Measurements from ENCODE around the gene EXD3. TPM values are rescaled to one million over a fixed set of nuclear protein-coding genes. Genes with fewer than 3 reads are reported as not detected.
"Not testable (repeated sequence)": the region's sequence is repeated elsewhere in the genome, so short reads cannot be mapped to it uniquely, and the experiment has no call there.

The EXD3 gene
- polyA plus RNA-seq, 3 donors = 12.0 to 35.4 (median 16.6) TPM

DNA sequence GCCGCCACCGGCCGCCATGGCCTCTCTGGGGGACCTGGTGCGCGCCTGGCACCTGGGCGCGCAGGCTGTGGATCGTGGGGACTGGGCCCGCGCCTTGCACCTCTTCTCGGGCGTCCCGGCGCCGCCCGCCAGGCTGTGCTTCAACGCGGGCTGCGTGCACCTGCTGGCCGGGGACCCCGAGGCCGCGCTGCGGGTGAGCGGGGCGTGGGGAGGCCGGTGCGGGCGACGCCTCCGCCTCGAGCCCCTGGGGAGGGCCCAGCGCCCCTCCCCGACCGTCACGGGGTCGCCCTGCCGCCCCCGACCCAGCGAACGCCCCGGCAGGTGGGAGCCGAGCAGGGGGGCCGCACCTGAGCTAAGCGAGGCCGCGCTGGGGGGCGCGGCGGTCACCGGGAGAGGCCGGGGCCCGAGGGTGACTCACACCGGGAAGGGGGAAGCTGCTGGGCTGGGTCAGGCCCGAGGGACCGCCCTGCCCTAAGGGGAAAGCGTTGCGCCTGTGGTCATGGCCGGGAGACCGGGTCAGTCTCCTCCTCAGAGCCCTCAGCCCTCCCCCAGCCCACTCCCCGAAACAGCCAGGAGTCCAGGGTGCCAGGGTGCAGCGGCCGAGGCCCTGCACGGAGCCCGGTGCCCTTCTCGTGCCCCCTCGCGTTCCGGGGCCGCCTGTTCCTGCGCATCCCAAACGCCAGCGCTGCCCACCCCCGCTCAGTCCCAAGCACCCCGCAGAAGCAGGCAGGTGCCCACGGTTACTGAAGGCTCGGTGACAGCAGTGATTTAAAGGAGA is 741 bp upstream of the EXD3 start:
- DNase-seq (ENCODE audit: extremely low read depth in 1 of 11, low read depth in 9 of 11, low spot score in 4 of 11) = no peak

DNA sequence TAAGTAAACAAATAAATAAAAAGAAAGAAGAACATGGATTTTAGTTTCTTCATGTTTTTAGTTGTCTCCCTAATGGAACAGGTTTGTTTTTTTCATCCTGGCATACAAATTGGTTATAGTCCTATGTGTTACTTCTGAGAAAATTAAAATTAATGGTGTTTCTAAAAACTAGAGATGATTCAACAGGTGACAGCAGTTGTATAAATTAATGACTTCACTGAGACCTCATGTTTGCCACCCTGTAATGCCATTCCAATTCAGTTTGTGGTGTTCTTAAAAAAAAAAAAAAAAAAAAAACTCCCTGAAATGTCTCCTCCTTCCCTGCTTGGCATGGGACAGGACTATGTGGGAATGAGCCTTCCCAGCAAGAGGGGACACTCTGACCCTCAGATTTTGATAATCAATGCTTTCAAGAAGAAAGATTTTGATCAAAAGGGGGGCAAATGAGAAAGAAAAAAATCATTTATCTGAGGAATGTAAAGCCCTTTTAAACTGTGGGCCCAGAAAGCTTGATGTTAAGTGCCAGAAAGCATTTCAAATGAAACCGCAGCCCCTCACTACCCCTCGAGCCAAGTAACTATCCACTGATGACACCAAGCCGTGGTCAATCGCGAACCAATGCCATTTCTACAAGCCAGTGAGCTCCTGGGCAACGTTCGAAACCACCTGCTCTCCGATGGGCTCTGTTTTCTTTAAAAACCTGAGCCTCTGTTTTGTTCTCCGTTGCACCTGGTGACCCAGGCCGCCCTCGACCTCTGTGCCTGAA is 941 bp downstream of the EXD3 start:
- DNase-seq (ENCODE audit: extremely low read depth in 1 of 11, low read depth in 9 of 11, low spot score in 4 of 11) = no peak

DNA sequence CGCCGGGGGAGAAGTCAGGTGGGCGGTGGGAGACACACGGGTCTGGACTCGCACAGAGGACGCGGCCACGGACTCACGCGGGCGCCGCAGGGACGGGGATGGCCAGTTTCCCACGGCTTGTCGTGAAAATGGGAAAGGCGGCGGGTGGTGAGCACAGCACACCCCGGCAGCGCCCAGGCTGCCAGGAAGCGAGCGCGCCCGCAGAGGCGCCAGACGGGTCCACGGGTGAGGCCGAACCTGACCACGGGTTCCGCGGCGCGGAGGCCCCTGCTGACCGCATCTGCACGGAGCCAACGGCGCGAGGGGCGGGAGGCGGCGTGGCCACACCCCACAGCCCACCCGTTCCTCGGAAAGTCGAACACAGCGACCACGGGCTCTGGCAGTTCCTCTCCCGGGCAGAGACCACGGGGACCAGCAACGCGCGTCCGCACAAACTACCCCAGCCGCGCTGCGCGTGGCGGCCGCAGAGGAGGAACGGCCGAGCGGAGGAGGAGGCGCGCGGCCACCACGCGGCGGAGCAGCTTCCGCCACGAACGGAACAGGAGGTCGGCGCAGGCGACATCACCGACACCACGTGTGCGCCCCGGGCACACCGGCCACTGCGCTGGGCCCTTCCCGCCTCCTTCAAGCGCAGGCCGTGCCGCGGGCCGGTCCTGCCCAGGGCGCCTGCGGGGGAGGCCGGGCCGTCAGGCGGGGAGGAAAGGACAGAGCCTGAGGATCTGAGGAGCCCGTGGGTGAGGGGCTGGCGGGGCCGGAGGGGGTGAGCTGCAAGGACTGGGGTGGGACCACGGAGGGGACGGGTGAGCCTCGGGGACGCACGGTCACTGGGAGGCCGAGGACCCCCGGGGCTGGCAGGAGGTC is 5.6 kb downstream of the EXD3 start:
- no peak for DNase-seq (ENCODE audit: extremely low read depth in 1 of 11, low read depth in 9 of 11, low spot score in 4 of 11)

DNA sequence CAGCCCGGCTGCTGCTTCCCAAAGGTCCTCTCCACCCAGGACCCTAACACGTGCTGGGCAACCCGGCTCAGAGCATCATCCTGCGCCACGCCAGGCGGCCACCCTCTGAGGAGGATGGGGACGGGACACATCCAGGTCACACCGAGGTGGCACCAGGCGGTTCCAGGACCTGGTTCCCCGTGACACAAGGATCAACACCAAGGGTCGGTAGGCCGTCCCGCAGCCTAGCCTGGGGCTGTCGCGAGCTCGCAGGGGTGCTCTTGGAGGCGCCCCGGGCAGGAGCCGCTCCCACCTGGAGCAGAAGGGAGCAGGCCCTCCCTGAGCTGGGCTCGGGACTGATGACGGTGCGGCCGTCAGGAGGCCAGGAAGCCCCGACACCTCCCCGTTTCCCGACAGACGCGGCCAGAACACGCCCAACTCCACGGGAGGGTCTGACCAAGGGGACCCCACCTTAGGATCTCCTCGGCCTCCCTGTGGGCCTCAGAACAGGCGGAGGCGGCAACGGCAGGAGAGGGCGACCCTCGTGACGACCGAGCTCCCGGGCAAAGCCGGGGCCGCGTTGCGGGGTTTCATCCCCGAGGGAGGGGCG is 6.3 kb downstream of the EXD3 start:
- DNase-seq (ENCODE audit: extremely low read depth in 1 of 11, low read depth in 9 of 11, low spot score in 4 of 11) = no peak

DNA sequence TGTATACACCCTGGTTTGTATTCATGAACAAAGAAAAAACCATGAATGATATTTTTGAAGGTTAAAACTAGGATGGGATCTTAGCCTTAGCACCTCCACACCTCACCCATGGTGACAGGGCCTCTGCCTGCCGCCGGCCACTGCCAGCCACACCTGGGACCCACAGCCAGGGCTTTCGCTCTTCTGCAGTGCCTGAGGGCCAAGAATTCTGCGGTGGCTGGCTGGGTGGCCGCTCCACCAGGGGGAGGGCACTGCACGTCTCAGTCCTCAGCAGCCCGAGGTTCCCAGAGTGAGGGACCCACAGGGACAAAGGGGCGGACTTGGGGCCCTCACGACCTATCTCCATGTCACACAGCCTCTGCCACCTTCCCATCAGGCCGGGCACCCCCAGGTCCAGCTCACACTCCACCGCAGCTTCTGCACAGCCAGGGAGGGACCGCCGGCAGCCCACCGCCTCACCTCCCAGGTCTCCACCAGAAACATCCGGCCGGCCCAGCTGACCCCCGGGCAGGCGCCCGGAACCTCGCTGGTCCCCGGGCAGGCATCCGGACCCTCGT is 6.9 kb downstream of the EXD3 start:
- DNase-seq (ENCODE audit: extremely low read depth in 1 of 11, low read depth in 9 of 11, low spot score in 4 of 11) = no peak

DNA sequence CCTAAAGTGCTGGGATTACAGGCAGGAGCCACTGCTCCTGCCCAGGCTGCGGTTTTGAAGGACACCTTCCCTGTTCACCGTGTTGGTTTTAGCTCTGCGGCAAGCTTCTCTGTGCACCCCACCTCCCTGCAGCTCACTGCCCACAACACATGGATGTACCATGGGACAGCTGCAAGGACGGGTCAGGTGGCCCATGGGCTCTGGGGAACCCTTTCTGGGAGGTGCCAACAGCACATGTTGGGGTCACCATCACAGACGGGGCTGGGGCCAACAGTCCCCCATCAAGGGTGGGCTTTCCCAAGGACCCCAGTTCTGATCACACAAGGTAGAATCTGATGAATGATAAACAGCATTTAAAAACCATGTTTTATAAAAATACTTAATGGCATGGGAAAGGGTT is 7.5 kb downstream of the EXD3 start:
- DNase-seq (ENCODE audit: extremely low read depth in 1 of 11, low read depth in 9 of 11, low spot score in 4 of 11) = no peak

DNA sequence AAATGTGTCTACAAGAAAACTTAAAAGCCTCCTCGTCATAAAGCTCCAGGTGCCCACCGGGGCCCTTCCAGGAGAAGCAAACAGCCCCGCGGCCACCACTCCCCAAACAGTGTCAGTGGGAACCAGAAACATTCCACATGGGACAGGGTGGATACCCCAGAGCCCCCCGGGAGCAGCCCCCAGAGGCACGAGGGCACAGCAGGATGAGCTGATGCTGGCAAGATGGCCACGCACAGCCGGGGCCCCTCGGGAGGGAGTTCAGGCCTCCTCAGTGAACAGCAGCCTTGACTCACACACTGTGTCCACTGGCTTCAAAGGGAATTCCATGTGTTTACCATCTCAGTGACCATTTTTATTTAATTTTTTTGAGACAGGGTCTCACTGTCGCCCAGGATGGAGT is 10.5 kb downstream of the EXD3 start:
- no peak for DNase-seq (ENCODE audit: extremely low read depth in 1 of 11, low read depth in 9 of 11, low spot score in 4 of 11)

DNA sequence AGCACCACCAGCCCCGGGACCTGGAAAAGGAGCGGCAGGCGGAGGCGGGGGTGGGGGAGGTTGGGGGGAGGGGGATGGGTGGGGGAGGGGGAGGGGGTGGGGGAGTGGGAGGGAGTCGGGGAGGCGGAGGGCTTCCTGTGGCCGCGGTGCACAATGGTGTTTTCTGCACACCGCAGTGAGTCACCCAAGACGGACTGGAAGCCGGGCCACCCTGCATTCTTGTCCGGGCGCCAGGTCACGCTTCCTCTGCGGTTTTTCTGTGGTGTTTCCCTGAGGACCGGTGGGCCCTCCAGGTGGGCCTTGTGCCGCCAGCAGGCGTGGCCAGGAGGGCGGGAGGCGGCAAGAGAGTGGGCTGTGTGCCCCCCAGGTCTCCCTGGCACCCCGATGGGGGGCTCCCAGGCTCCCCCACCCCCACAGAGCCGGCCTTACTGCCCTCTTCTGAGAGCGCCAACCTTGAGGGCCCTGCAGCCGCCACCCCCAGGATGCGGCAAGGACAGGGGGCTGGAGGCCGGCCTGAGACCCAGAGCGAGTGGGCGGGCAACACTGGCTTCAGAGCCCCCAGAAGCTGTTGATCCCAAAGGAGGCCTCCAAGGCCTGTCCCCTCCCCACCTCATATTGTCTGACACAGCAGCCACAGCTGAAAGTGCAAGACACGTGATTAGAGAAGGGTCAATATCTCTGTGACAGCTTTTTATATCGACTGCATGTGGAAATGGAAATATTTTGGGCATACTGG is 11.1 kb downstream of the EXD3 start:
- DNase-seq (ENCODE audit: extremely low read depth in 1 of 11, low read depth in 9 of 11, low spot score in 4 of 11) = no peak

DNA sequence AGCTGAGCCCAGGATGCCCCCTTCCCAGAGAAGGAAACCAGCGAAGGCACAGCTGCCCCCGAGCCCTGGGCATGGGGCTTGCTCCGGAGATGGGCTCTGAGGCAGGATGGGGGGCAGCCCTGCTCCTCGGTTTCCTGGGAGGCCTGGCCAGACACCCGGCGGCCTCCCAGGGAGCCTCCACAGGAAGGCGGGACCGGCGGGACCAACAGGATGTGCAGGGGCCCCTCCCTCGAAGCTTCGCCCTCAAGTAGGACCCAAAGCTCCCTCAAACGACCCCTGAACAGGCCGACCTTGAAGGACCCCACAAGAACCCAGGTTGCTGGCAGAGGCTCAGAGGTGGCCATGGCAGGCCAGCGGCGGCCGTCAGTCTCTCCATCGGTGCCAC is 11.7 kb downstream of the EXD3 start:
- DNase-seq (ENCODE audit: extremely low read depth in 1 of 11, low read depth in 9 of 11, low spot score in 4 of 11) = no peak

DNA sequence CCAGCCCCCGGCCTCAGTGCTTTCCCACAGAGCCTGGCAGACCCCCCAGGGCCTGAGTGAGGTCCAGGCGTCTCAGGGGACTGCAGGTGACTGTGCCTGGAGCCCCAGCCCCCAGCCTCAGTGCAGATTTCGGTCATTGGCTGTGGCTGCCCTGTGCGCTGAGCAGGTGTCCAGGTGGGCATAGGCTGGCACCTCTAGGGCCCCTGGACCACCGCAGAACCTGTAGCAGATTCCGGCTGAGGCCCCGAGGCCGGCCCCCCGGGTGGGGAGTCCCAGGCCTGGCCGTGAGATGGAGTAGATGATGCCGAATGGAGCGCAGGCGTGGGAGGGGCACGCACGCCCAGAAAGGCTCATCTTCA is 12.1 kb downstream of the EXD3 start:
- DNase-seq (ENCODE audit: extremely low read depth in 1 of 11, low read depth in 9 of 11, low spot score in 4 of 11) = no peak

DNA sequence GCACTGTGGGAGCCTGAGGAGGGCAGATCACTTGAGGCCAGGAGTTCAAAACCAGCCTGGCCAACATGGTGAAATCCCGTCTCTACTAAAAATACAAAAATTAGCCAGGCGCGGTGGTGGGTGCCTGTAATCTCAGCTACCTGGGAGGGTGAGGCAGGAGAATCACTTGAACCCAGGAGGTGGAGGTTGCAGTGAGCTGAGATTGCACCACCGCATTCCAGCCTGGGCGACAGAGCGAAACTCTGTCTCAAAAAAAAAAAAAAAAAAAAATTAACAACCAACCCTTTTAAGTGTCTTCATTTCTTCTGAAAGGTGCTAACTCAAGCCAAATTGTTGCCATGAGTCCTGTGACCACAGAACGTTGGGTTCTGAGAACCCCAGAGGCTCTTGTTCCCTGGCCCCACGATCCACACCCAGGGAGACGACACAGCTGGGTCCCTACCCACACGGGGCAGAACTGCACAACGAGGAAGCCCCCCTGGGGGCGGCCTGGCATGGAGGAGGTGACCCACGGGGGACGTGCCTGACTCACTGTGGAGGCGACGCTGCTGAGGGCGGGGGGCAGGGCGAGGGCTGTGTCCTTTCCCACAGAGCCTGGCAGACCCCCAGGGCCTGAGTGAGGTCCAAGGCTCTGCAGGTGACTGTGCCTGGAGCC is 12.6 kb downstream of the EXD3 start:
- not testable (repeated sequence) for DNase-seq (ENCODE audit: extremely low read depth in 1 of 11, low read depth in 9 of 11, low spot score in 4 of 11)

DNA sequence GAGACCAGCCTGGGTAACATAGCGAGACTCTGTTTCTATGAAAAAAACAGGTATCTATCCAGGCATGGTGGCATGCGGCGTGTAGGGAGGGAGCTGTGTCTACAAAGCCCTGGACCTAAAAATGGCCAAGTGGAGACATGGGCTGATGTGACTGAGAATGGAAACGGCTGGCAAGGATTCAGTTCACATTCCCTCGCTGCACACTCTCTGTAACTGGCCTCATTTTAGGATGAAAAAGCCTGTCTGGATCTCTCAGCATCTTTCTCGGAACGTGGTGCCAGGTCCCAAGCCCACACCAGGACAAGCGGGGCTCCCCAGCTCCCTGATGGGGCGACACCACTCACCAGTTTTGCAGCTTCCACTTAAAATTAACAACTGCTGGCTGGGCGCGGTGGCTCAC is 13.4 kb downstream of the EXD3 start:
- no peak for DNase-seq (ENCODE audit: extremely low read depth in 1 of 11, low read depth in 9 of 11, low spot score in 4 of 11)

DNA sequence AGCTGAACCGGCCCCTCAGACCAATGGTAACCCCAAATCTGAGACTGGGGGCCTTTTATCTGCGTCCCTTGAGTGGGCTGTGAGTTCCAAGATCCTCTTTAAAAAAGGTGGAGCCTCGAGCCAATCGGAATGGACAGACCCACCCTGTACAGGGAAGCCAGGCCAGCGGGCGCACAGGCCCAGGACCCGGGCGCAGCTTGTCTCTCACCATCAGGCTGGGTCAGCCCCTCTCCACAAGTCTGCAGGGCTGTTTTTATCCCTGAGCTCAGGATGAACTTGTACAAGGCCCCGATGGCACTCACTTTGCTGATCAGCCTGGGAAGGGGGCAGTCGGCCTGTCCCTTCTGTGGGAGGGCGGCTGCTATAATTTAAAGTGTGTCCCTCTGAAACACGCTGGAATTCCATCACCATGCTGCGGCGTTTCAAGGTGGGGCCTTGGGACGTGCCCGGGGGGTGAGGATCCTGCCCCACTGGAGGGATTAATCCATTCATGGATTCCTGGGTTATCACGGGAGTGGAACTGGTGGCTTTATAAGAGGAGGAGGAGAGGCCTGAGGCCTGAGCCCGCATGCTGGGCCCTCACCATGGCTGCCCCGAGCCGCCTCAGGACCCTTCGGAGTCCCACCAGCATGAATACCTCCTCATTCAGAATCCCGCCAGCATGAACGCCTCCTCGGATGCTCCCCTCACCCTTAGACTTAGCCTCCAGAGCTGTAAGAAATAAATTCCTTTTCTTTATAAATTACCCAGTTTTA is 14.1 kb downstream of the EXD3 start:
- DNase-seq (ENCODE audit: extremely low read depth in 1 of 11, low read depth in 9 of 11, low spot score in 4 of 11) = no peak

DNA sequence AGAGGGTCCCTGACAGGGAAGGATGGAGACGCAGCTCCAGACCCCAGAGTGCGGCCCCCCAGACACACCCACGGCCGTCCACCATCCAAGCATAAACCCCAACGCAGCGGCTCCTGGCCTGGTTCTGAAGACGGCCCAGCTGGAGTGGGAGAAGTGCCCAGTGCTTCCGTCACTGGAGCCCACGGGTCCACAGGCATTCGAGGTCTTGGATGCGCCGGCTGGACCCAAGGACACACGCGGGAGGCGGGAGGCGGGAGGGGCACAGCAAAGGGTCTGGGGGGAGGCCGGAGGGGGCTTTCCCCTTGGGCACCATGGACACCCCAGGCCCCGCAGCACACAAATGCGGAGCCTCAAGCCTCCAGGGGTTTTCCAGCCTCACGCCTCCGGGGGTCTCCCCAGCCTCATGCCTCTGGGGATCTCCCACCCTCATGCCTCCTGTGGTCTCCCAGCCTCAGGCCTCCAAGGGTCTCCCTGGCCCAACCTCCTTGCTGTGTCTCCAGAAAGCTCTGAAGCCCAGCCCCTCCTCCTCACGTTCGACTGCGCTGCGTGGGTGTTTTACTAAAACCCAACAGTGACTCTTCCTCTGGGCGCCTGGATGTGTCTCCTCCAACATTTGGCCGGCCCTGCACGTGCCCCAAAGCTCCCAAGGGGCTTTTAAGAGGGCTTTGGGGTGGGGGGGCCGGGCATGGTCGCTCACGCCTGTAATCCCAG is 15.2 kb downstream of the EXD3 start:
- DNase-seq (ENCODE audit: extremely low read depth in 1 of 11, low read depth in 9 of 11, low spot score in 4 of 11) = no peak

DNA sequence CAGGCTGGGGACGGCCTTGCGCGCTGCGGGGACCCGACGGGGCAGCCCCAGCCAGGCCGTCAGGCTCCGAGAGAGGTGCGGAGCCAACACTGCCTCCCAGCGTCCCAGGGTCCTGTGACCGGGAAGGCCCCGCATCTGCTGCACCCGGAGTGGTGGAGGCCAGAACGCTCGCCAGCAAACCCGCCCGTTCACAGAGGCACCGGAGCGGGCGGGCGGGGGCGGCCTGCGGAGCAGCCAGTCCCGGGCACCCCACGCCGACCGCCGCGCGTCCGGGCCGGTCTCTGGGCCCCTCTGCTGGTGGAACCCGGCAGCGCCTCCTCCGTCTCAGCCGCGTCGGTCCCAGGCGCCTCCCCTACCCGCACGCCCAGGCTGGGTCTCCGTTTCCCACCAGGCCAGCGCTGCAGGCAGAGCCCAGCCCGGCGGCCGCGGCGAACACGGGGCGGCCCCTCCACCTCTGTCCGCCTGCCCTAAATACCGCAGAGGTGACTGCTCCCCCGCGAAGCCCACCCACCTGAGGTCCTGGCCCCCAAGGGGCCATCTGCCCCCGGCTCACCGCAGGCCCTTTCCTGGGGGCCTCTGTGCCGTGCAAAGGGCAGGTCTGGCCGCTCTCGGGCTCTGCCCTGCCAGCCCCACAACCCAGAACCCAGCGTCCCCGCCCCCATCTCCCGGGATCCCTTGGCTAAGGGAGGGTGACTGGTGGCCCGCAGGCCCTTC is 15.9 kb downstream of the EXD3 start:
- peak in 9 of 11 donors; percentile 20 to 72 (median 69) for DNase-seq (ENCODE audit: extremely low read depth in 1 of 11, low read depth in 9 of 11, low spot score in 4 of 11)

DNA sequence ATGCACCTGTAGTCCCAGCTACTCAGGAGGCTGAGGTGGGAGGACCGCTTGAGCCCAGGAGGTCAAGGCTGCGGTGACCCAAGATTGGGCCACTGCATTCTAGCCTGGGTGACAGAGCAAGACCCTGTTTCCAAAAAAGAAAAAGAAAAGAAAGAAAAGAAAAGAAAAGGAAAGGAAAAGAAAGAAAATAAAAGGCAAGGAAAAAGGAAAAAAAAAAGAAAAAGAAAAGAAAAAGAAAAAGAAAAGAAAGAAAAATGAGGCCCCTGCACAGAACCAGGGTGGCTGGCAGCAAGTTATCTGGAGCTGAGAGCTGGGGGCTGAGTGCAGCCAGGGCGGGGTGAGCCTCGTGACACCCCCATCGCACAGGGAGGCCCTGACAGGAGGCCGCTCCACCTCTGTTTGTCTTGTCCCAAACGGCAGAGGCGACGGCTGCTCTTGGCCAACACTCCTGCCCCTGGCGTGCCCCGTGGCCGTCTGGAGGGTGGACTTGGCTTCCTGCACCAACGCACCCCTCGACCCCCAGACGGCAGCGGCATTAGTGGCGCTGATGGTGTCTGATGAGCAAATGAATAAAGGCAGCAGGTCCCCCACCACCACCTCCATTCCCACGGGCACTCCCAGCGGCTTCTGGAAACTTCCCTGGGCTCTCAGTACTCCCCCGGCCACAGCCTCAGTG is 16.7 kb downstream of the EXD3 start:
- no peak for DNase-seq (ENCODE audit: extremely low read depth in 1 of 11, low read depth in 9 of 11, low spot score in 4 of 11)

All from renal cortex interstitium (tissue), 11 donors.